GM19463 (cell line): ENCODE results near the gene ZNRF1.

Experiments used
- ATAC-seq: cut with Tn5 transposase; IDR thresholded peaks from one replicate; pipeline ENCODE4 v1.9.1; 2021; ENCODE audit warnings: mild to moderate bottlenecking, moderate library complexity; ENCODE audit not compliant: unreplicated experiment

Gene ZNRF1

GRCh38 chr16:75058806-75059205 is 60.0 kb downstream of the ZNRF1 start:
- ATAC-seq: no peak

- ATAC-seq: no peak
These were observed 60.6 kb downstream of the ZNRF1 start for GRCh38 chr16:75059411-75059810.

DNA sequence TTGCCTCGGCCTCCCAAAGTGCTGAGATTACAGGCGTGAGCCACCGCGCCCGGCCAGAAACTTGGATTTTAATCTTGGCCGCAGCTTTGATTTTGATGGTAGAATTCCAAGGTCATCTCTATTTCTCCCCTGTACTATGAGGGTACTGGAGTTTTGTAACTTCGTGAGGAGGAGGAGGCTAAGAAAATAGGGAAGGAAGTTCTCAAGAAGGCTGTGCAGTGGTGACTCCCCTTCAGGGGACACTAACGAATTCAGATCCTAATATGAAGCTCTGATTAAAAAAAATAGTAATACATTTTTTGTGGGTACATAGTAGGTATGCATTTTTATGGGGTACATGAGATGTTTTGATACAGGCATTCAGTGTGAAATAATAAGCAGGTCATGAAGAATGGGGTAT is 61.9 kb downstream of the ZNRF1 start:
- no peak for ATAC-seq

DNA sequence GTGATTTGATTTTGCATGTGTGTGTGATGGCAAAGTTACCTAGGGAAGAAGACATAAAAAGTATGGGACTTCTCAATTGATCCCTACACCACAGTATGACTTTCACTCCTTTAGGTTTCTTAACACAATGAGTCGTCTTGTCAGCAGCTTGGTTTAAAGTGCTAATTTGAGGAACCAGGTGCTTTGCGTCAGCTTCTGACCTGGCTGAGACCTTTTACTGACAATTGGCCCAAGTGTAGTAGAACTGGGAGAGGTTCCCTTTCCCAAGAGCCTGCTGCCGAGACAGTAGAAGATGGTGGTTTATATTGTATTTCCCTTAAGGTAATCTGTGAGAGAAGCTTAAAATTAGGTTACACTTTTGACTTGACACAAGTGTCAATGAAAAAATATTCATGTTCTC is 62.8 kb downstream of the ZNRF1 start:
- no peak for ATAC-seq

GRCh38 chr16:75062135-75062975 is 63.5 kb downstream of the ZNRF1 start:
- no peak for ATAC-seq

- ATAC-seq: no peak
These were observed 64.1 kb downstream of the ZNRF1 start for GRCh38 chr16:75062976-75063346.

DNA sequence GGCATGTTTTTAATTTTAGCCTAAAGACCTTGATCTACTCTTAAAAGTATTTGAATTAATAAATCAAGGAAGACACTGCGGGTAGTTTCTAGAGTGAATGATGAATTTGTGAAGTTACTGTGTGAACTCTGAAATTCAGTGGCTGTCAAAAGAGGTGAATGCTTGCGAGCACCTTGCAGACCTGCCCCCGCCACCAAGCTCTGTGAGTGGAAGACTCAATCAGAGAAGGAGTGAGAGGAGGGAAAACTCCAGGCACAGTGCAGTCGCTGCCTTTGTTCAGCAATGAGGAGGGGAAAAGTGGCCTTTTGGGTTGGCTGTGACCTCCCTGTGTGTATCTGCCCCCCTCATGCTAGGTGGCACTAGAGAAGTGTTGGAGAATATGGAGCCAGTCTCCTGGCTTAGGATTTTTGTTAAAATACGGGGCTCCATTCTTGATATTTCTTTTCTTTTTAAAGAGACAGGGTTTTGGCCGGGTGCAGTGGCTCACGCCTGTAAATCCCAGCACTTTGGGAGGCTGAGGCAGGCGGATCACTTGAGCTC is 64.8 kb downstream of the ZNRF1 start:
- no peak for ATAC-seq

DNA sequence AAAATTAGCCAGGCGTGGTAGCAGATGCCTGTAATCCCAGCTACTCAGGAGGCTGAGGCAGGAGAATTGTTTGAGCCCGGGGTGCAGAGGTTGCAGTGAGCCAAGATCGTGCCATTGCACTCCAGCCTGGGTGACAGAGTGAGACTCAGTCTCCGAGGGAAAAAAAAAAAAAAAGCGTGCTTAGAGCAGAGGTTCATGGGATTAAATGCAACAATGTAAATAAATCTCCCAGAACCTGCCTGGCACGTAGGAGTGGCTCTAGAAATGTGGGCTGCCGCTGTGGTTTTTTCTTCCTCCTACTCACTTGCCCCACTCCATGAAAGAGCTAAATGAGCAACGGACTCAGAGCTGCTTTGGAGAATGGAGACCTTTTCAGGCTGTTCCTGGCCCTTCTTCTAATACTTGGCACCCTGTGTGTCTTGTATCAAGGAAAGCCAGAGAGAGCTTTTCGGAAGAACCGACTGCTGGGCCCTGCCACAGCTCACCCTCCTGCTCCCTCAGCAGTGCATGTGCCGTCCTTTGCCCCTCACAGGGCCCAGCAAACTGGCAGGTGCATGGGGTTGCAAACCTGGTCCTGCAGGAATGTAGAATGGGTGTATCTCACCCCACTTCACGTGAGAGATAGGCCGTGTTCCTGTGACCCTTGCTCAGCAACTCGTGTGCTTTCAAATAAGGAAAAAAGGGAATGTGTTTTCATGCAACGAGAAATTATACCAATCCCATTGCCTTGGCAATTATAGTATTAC is 65.8 kb downstream of the ZNRF1 start:
- ATAC-seq: peak; percentile 43

DNA sequence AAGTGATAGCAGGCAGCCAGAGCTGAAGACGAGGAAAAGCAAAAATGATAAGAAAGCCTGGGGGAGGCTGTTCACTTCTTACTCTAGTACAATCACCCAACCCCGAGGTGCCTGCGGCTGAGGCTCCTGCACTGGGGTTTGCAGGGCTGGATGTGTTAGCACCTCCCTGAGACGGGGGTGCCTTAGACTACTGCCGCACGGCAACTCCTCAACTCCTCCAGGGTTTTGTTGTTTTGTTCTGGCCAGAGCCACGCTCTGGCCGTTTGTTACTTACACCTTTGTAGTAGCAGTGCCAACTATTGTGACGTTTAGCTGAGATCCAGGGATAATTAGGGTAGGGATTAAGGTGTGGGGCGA is 66.3 kb downstream of the ZNRF1 start:
- peak; percentile 72 for ATAC-seq

DNA sequence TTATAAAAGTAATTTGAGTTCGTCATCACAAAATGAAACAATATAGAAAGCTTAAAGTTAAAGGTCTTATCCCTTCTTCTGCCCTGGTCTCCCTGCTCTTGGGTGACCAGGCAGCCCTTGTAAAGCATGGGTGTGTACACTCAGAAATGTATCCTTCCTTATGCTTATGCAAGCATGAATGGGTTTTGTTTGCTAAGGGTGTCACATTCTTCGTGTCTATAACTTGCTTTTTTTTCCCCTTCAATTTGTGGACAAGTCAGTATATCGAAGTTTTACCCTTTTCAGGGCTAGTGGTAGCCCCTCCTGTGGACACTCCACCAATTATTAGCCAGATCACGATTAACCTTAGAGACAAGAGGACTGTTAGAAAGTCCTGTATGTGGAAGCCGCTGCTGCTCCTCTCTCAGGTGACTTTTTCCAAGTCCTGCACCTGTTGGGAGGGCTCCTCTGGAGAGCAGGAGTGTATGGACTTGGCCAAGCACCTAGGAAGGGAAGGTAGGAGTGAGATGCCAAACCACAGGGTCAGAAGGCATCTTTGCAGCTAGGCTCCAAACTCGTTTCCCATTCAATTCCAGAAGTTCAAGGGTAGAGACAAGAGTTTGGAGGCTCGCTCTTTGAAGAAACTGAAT is 66.8 kb downstream of the ZNRF1 start:
- peak; percentile 37 for ATAC-seq

DNA sequence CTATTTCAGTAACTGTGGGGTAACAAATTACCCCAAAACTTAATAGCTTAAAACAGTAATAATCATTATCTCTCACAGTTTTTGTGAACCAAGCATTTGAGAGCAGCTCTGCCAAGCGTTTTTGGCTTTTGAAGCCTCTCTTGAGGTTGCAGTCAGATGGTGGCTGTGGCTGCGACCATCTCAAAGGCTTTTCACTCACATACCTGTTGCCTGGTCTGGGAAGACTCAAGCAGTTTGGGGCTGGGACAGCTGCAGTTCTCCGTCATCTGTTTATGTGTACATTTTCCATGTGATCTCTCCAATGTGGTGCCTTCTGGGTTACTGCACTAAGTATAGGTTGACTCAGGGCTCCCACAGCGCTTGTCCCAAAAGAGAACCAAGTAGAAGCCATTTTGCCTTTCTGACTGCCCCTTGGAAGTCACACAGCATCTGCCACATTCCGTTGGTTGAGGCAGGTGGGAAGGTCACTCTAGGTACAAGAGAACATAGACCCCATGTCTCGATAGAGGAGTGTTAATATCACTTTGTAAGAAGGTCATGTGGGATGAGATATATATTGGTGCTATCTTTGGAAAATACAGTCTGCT is 68.1 kb downstream of the ZNRF1 start:
- ATAC-seq: no peak

GRCh38 chr16:75068085-75069031 is 69.5 kb downstream of the ZNRF1 start:
- ATAC-seq: no peak

- no peak for ATAC-seq
These were observed 71.4 kb downstream of the ZNRF1 start for GRCh38 chr16:75070012-75070841.

GRCh38 chr16:75071621-75072020 is 72.8 kb downstream of the ZNRF1 start:
- ATAC-seq: no peak

- no peak for ATAC-seq
These were observed 73.6 kb downstream of the ZNRF1 start for GRCh38 chr16:75072239-75072947.

- no peak for ATAC-seq
These were observed 74.9 kb downstream of the ZNRF1 start for GRCh38 chr16:75073545-75074303.

- no peak for ATAC-seq
These were observed 75.5 kb downstream of the ZNRF1 start for GRCh38 chr16:75074304-75074793.
